Stimulated activated CD8-positive, alpha-beta memory T cell treated with anti-CD3 and anti-CD28 coated beads, Interleukin-15, amount 100 ng/mL, for 4 hours (primary cell): ENCODE results near the gene UGT1A7.
A peak's percentile ranks its signal among the peaks of the same experiment; 100 is the strongest.
"Not testable (repeated sequence)": the region's sequence is repeated elsewhere in the genome, so short reads cannot be mapped to it uniquely, and the experiment has no call there.

Experiments
- DNase-seq, 2 donors: peaks; one replicate each; pipeline ENCODE4 v3.0.0-alpha.2; 2020; ENCODE audit warnings: low read depth in 2 of 2

UGT1A7 gene

GRCh38 chr2:233680361-233681045 is 1.2 kb upstream of the UGT1A7 start:
- DNase-seq = no peak

- no peak for DNase-seq
These were observed 2.9 kb downstream of the UGT1A7 start for GRCh38 chr2:233684640-233685039.

GRCh38 chr2:233686928-233687327 is 5.2 kb downstream of the UGT1A7 start:
- no peak for DNase-seq

- DNase-seq = no peak
These were observed 6.6 kb downstream of the UGT1A7 start for GRCh38 chr2:233688341-233688740.

- DNase-seq = no peak
These were observed 7.3 kb downstream of the UGT1A7 start for GRCh38 chr2:233689031-233689430.

- no peak for DNase-seq
These were observed 7.8 kb downstream of the UGT1A7 start for GRCh38 chr2:233689501-233689900.

- no peak for DNase-seq
These were observed 8.7 kb downstream of the UGT1A7 start for GRCh38 chr2:233690444-233690843.

GRCh38 chr2:233691443-233692433 is 10.0 kb downstream of the UGT1A7 start:
- no peak for DNase-seq

GRCh38 chr2:233692648-233693047 is 10.9 kb downstream of the UGT1A7 start, which contains the start of gene UGT1A6:
TSS of gene UGT1A6 (plus strand) at chr2:233692890. CDS start at chr2:233693005, 115 bp downstream.
- no peak for DNase-seq

GRCh38 chr2:233693963-233694362 is 12.3 kb downstream of the UGT1A7 start:
- no peak for DNase-seq

GRCh38 chr2:233698740-233699139 is 17.0 kb downstream of the UGT1A7 start:
- no peak for DNase-seq

GRCh38 chr2:233699424-233700027 is 17.8 kb downstream of the UGT1A7 start:
- no peak for DNase-seq

GRCh38 chr2:233700028-233700635 is 18.4 kb downstream of the UGT1A7 start:
- no peak for DNase-seq

- DNase-seq = not testable (repeated sequence)
These were observed 19.1 kb downstream of the UGT1A7 start for GRCh38 chr2:233700842-233701241.

- DNase-seq = no peak
These were observed 20.5 kb downstream of the UGT1A7 start for GRCh38 chr2:233702238-233702637.

GRCh38 chr2:233705911-233706506 is 24.3 kb downstream of the UGT1A7 start:
- no peak for DNase-seq

- no peak for DNase-seq
These were observed 25.0 kb downstream of the UGT1A7 start for GRCh38 chr2:233706720-233707119.

GRCh38 chr2:233707940-233708644 is 26.4 kb downstream of the UGT1A7 start:
- DNase-seq = no peak

- DNase-seq = no peak
These were observed 27.2 kb downstream of the UGT1A7 start for GRCh38 chr2:233708942-233709341.

GRCh38 chr2:233711312-233712008 is 29.8 kb downstream of the UGT1A7 start:
- peak; percentile 31 to 35 for DNase-seq
